GM19193 (cell line): ENCODE results near the gene TMEM86B.

Experiments used
- POLR2A ChIP-seq: IDR thresholded peaks from 4 replicates; pipeline ENCODE4 v1.6.1; 2011; ENCODE audit not compliant: insufficient read depth, insufficient read length; ENCODE audit errors: extremely low read depth

The TMEM86B gene

DNA sequence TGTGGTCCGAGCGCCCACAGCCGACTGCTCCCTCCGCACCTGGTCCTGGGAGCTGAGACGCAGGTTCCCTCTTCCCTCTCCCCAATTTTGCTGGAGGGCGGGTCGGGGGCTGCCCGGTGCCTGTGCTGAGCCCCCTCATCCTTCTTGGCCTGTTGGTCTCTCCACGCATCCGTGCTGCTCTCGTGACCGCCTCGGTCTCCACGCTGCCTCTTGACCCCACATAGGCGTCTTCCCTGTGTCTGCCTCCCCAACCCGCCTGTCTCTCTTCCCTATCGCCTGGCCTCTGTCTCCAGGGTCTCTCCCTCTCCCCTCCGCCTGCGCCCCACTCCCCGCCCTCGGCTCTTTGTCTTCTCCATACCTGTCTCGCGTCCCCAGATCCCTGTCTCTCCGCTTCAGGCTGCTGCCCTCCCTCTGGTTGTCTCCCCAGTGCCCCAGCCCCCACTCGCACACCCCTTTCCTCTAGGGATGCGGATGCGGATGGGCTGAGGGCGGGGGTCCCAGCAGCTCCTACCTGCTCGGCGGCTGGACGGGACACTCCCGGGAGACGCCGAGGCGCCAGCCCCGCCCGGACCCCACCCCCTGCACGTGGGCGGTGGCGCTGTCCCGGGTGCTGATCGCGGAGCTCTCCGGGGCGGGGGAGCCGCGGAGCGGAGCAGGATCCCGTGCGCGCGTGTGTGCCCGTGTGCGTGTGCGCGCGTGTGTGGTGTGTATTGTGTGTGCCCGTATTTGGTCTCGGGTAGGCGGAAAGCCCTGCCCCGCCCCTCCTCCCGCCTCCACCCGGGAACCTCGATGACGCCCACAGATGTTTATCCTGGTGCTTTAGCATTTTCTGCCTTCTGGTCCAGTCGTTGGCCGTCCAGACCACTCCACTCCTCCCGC is 48.7 kb downstream of the TMEM86B start, which contains the start of gene SYT5:
TSS of gene SYT5 (minus strand) at position 684 of the 879 bp plus-strand sequence. CDS start 1,248 bp downstream, outside the sequence.
- TF ChIP-seq POLR2A: no peak

DNA sequence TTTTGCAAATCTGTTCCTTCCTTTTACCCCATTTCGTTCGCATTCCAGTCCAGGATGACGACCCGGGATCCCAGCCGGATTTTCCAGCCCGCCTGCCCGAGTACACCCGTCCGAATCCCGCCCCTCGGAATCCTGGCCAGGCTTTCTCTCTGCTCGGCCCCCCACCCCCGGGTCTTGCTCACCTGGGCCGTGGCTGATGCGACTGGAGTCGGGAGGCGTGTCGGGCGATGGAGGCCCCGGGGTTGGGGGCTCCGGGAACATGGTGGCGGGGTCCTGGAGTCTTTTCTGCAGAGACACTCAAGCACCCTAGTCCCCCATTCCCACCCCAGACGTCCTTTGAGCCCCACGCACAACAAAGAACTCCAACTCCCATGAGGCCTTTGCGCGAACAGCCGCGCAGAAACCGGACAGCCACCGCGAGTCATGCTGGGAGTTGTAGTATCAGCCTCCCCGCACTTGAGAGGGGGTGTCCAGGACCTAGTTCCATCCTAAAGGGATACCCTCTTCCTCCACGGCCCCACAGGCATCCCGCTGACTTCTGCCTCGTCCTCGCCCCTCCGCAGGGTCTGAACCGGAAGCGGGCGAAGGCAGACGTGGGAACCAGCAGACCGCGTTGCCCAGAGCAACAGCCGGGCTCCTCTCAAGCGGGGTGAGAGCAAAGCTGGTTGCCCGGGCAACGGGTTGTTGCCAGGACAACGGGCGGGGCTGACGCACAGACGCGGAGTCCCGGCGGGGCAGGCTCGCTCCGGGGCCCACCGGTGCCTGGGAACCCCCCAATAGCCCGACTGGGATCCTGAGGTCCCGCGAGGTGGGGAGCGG is 49.6 kb downstream of the TMEM86B start:
- TF ChIP-seq POLR2A: no peak
